ENCODE results near the gene SFMBT2.

The SFMBT2 gene

GRCh38 chr10:7170626-7171322 is 240.1 kb downstream of the SFMBT2 start:
- no peak for DNase-seq

GRCh38 chr10:7168414-7168813 is 242.4 kb downstream of the SFMBT2 start:
- no peak for DNase-seq

- DNase-seq = no peak
Observed at GRCh38 chr10:7165500-7166177, 245.2 kb downstream of the SFMBT2 start.

GRCh38 chr10:7164955-7165354 is 245.9 kb downstream of the SFMBT2 start:
- DNase-seq = no peak

- DNase-seq = no peak
Observed at GRCh38 chr10:7162331-7162730, 248.5 kb downstream of the SFMBT2 start.

- DNase-seq = no peak
Observed at GRCh38 chr10:7161484-7162250, 249.2 kb downstream of the SFMBT2 start.

GRCh38 chr10:7159928-7160327 is 250.9 kb downstream of the SFMBT2 start:
- DNase-seq = no peak

GRCh38 chr10:7159517-7159916 is 251.3 kb downstream of the SFMBT2 start:
- no peak for DNase-seq

- DNase-seq = no peak
Observed at GRCh38 chr10:7157091-7157490, 253.7 kb downstream of the SFMBT2 start.

- DNase-seq = no peak
Observed at GRCh38 chr10:7153750-7154149, 257.1 kb downstream of the SFMBT2 start.

- DNase-seq = no peak
Observed at GRCh38 chr10:7152982-7153381, 257.9 kb downstream of the SFMBT2 start.

GRCh38 chr10:7152341-7152740 is 258.5 kb downstream of the SFMBT2 start:
- no peak for DNase-seq

- DNase-seq = no peak
Observed at GRCh38 chr10:7151538-7151937, 259.3 kb downstream of the SFMBT2 start.

GRCh38 chr10:7150349-7150748 is 260.5 kb downstream of the SFMBT2 start:
- no peak for DNase-seq

GRCh38 chr10:7146189-7146588 is 264.6 kb downstream of the SFMBT2 start:
- no peak for DNase-seq

GRCh38 chr10:7136016-7136415 is 274.8 kb downstream of the SFMBT2 start:
- DNase-seq = no peak

GRCh38 chr10:7135188-7135587 is 275.6 kb downstream of the SFMBT2 start:
- no peak for DNase-seq

GRCh38 chr10:7134448-7134847 is 276.4 kb downstream of the SFMBT2 start:
- DNase-seq = no peak

GRCh38 chr10:7133958-7134357 is 276.9 kb downstream of the SFMBT2 start:
- no peak for DNase-seq

- no peak for DNase-seq
Observed at GRCh38 chr10:7133278-7133677, 277.6 kb downstream of the SFMBT2 start.

GRCh38 chr10:7130191-7130911 is 280.5 kb downstream of the SFMBT2 start:
- DNase-seq = no peak

GRCh38 chr10:7123774-7124173 is 287.1 kb downstream of the SFMBT2 start:
- no peak for DNase-seq

- DNase-seq = no peak
Observed at GRCh38 chr10:7122561-7122960, 288.3 kb downstream of the SFMBT2 start.
